Breast epithelium (tissue), 3 donors: ENCODE results near the gene IGFLR1.

ENCODE experiments used
- POLR2A ChIP-seq: fragments of 450-650 bp; IDR thresholded peaks from one replicate; pipeline ENCODE4 v1.6.1; 2016; ENCODE audit warnings: antibody characterized with exemption, mild to moderate bottlenecking, moderate library complexity
- POLR2AphosphoS5 ChIP-seq, 3 donors: sonication (generic); formaldehyde crosslinking; IDR thresholded peaks; one replicate each; pipeline ENCODE4 v1.6.1; 2017; ENCODE audit warnings: antibody characterized with exemption in 3 of 3
- TF ChIP-seq, protein P1 (sequence below), 3 donors: fragments of 450-650 bp; IDR thresholded peaks; one replicate each; pipeline ENCODE4 v1.5.1; 2016 to 2017; ENCODE audit warnings: antibody characterized with exemption in 3 of 3, mild to moderate bottlenecking in 3 of 3, moderate library complexity in 3 of 3

DNA sequence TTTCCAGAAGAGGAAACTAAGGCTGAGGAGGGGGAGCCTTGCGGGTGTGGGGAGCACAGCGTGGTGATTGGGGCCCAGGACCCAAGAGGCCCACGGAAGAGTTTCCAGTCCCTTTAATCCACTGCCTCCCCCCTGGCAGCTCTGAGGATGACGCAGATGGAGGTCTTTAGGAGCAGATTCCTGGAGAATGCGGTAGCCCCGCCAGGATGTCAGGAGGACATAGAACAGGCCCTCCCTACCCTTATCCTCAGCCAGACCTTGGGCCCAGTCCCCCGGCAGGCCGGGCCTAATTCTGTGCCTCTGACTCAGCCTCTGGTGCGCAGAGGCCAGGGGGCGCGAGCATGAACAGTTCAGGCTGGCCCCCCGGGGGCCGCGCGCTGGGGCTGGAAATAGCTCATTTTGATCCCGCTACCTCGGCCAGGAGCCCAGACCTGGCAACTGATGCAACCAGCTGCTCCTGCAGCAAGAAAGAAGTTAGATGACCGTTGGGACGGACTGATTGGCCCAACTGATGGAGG lies 15.0 kb upstream of the IGFLR1 start:
- TF ChIP-seq, protein P1, sequence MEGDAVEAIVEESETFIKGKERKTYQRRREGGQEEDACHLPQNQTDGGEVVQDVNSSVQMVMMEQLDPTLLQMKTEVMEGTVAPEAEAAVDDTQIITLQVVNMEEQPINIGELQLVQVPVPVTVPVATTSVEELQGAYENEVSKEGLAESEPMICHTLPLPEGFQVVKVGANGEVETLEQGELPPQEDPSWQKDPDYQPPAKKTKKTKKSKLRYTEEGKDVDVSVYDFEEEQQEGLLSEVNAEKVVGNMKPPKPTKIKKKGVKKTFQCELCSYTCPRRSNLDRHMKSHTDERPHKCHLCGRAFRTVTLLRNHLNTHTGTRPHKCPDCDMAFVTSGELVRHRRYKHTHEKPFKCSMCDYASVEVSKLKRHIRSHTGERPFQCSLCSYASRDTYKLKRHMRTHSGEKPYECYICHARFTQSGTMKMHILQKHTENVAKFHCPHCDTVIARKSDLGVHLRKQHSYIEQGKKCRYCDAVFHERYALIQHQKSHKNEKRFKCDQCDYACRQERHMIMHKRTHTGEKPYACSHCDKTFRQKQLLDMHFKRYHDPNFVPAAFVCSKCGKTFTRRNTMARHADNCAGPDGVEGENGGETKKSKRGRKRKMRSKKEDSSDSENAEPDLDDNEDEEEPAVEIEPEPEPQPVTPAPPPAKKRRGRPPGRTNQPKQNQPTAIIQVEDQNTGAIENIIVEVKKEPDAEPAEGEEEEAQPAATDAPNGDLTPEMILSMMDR (IDR thresholded peaks at IDR 0.05) = no peak
- TF ChIP-seq POLR2A (no peak), POLR2AphosphoS5 (IDR thresholded peaks at IDR 0.05) (peak in 2 of 3 donors; percentile 23 to 64)
